Measurements from ENCODE around the gene TENM4. TPM values are rescaled to one million over a fixed set of nuclear protein-coding genes. Genes with fewer than 3 reads are reported as not detected.
"Not testable (repeated sequence)": the region's sequence is repeated elsewhere in the genome, so short reads cannot be mapped to it uniquely, and the experiment has no call there.

TENM4 gene
- total RNA-seq, 1 experiment from 2014 or later, result 25.0 TPM

- TF ChIP-seq, protein P1, sequence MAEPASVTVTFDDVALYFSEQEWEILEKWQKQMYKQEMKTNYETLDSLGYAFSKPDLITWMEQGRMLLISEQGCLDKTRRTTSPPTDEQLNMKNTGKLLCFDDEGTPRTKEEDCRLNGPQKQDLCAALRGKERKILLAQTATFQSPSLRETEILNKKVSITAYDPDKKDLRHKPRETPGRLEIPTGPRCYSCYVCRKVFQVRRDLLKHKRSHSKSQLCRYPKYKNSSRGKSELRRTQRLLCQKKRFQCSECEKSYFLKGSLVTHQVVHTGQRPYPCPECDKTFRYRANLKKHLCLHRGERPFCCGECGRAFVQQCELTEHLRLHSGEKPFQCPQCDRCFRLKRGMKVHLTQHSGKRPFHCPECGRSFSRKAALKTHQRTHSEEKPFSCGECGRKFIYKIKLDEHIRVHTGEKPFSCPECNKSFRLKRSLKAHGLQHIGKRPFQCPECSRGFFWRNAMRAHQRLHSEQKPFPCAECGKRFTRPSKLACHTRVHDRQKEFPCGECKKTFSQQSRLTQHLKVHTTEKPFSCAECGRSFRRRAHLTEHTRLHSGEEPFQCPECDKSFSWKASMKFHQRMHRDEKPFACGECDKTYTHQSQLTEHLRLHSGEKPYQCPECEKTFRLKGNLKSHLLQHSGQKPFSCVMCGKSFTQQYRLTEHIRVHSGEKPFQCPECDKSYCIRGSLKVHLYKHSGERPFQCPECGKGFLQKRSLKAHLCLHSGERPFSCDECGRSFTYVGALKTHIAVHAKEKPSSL (CRISPR knock-in tag; conservative IDR thresholded peaks at IDR 0.05), result no peak
- no peak for TF ChIP-seq KAT7 (CRISPR knock-in tag; IDR thresholded peaks at IDR 0.05; ENCODE audit: borderline replicate concordance)
- no peak for TF ChIP-seq FOXJ3 (CRISPR knock-in tag; IDR thresholded peaks at IDR 0.05; ENCODE audit: borderline replicate concordance)
These were observed 248.0 kb downstream of the TENM4 start (continued) for GRCh38 chr11:79192836-79193235.

GRCh38 chr11:79191716-79192115 lies 249.1 kb downstream of the TENM4 start:
- H3K27ac Mint-ChIP-seq; DNase-seq (ENCODE audit: low spot score); CTCF ChIA-PET; H3K27me3 Mint-ChIP-seq (ENCODE audit: low read depth); H3K4me3 Mint-ChIP-seq; POLR2A ChIA-PET; H3K4me1 Mint-ChIP-seq; ATAC-seq: not testable (repeated sequence)
- Mint-ChIP-seq H3K9me3 (peaks cover 44% of the 10 kb centered on the region), H3K36me3 (peaks cover 13% of the 10 kb centered on the region)

- H3K27me3 Mint-ChIP-seq (ENCODE audit: low read depth); ATAC-seq; H3K4me3 Mint-ChIP-seq; H3K27ac Mint-ChIP-seq; DNase-seq (ENCODE audit: low spot score); POLR2A ChIA-PET; CTCF ChIA-PET; H3K4me1 Mint-ChIP-seq: not testable (repeated sequence)
- H3K9me3 Mint-ChIP-seq, result peaks cover 40% of the 10 kb centered on the region
- peaks cover 13% of the 10 kb centered on the region for H3K36me3 Mint-ChIP-seq
These were observed 250.3 kb downstream of the TENM4 start for GRCh38 chr11:79190553-79190952.

DNA sequence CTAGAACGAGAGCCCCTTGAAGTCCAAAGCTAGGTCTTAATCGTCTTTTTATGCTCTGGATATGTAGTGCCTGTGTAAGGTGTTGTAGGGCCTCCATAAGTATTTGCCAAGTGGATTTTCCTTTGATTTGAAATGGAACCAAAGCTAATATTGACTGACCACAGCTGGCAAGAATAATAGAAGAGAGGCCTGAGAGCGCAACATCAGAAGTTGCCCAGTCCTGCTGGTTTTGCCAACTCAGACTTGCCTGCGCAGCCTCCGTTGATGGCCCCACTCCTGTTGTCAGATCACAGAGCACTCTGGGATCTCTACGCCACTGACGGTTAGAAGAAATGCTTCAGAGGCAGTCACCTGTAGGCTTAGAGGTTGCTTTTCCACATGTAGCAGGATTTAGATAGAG lies 251.2 kb downstream of the TENM4 start:
- ATAC-seq (no peak), DNase-seq (ENCODE audit: low spot score) (no peak)
- Mint-ChIP-seq H3K27me3 (ENCODE audit: low read depth) (peaks cover 3% of the 10 kb centered on the region), H3K36me3 (peaks cover 13% of the 10 kb centered on the region), H3K4me1 (no peaks in the 10 kb centered on the region), H3K27ac (no peak overlapping the region), H3K4me3 (no peak overlapping the region), H3K9me3 (peaks cover 37% of the 10 kb centered on the region)
- TF ChIP-seq ZNF671 (CRISPR knock-in tag; IDR thresholded peaks at IDR 0.05) (no peak), KAT7 (CRISPR knock-in tag; IDR thresholded peaks at IDR 0.05; ENCODE audit: borderline replicate concordance) (no peak)
- TF ChIP-seq, protein P2, sequence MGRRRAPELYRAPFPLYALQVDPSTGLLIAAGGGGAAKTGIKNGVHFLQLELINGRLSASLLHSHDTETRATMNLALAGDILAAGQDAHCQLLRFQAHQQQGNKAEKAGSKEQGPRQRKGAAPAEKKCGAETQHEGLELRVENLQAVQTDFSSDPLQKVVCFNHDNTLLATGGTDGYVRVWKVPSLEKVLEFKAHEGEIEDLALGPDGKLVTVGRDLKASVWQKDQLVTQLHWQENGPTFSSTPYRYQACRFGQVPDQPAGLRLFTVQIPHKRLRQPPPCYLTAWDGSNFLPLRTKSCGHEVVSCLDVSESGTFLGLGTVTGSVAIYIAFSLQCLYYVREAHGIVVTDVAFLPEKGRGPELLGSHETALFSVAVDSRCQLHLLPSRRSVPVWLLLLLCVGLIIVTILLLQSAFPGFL (CRISPR knock-in tag; IDR thresholded peaks at IDR 0.05; ENCODE audit: borderline replicate concordance), result no peak
- ChIA-PET CTCF (no interaction called here), POLR2A (no interaction called here)

- POLR2A ChIA-PET, result no interaction called here
- H3K36me3 Mint-ChIP-seq, result peaks cover 13% of the 10 kb centered on the region
- H3K4me1 Mint-ChIP-seq, result no peaks in the 10 kb centered on the region
- H3K9me3 Mint-ChIP-seq, result peaks cover 33% of the 10 kb centered on the region
- DNase-seq (ENCODE audit: low spot score) (no peak), ATAC-seq (no peak)
- no peak overlapping the region for H3K4me3 Mint-ChIP-seq
- CTCF ChIA-PET, result no interaction called here
- H3K27ac Mint-ChIP-seq, result no peak overlapping the region
- peaks cover 7% of the 10 kb centered on the region for H3K27me3 Mint-ChIP-seq (ENCODE audit: low read depth)
- TF ChIP-seq, protein P3, sequence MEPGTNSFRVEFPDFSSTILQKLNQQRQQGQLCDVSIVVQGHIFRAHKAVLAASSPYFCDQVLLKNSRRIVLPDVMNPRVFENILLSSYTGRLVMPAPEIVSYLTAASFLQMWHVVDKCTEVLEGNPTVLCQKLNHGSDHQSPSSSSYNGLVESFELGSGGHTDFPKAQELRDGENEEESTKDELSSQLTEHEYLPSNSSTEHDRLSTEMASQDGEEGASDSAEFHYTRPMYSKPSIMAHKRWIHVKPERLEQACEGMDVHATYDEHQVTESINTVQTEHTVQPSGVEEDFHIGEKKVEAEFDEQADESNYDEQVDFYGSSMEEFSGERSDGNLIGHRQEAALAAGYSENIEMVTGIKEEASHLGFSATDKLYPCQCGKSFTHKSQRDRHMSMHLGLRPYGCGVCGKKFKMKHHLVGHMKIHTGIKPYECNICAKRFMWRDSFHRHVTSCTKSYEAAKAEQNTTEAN (CRISPR knock-in tag; IDR thresholded peaks at IDR 0.05), result no peak
- no peak for TF ChIP-seq ZNF263 (CRISPR knock-in tag; IDR thresholded peaks at IDR 0.05; ENCODE audit: low read depth)
- no peak for TF ChIP-seq GTF2I (CRISPR knock-in tag; conservative IDR thresholded peaks at IDR 0.05)
- TF ChIP-seq RORB (CRISPR knock-in tag; IDR thresholded peaks at IDR 0.05), result no peak
- TF ChIP-seq, protein P4, sequence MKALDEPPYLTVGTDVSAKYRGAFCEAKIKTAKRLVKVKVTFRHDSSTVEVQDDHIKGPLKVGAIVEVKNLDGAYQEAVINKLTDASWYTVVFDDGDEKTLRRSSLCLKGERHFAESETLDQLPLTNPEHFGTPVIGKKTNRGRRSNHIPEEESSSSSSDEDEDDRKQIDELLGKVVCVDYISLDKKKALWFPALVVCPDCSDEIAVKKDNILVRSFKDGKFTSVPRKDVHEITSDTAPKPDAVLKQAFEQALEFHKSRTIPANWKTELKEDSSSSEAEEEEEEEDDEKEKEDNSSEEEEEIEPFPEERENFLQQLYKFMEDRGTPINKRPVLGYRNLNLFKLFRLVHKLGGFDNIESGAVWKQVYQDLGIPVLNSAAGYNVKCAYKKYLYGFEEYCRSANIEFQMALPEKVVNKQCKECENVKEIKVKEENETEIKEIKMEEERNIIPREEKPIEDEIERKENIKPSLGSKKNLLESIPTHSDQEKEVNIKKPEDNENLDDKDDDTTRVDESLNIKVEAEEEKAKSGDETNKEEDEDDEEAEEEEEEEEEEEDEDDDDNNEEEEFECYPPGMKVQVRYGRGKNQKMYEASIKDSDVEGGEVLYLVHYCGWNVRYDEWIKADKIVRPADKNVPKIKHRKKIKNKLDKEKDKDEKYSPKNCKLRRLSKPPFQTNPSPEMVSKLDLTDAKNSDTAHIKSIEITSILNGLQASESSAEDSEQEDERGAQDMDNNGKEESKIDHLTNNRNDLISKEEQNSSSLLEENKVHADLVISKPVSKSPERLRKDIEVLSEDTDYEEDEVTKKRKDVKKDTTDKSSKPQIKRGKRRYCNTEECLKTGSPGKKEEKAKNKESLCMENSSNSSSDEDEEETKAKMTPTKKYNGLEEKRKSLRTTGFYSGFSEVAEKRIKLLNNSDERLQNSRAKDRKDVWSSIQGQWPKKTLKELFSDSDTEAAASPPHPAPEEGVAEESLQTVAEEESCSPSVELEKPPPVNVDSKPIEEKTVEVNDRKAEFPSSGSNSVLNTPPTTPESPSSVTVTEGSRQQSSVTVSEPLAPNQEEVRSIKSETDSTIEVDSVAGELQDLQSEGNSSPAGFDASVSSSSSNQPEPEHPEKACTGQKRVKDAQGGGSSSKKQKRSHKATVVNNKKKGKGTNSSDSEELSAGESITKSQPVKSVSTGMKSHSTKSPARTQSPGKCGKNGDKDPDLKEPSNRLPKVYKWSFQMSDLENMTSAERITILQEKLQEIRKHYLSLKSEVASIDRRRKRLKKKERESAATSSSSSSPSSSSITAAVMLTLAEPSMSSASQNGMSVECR (CRISPR knock-in tag; IDR thresholded peaks at IDR 0.05; ENCODE audit: borderline replicate concordance), result no peak
- no peak for TF ChIP-seq SMAD3 (CRISPR knock-in tag; IDR thresholded peaks at IDR 0.05; ENCODE audit: borderline replicate concordance)
- TF ChIP-seq ZNF396 (CRISPR knock-in tag; IDR thresholded peaks at IDR 0.05; ENCODE audit: borderline replicate concordance), result no peak
- TF ChIP-seq, protein P5, sequence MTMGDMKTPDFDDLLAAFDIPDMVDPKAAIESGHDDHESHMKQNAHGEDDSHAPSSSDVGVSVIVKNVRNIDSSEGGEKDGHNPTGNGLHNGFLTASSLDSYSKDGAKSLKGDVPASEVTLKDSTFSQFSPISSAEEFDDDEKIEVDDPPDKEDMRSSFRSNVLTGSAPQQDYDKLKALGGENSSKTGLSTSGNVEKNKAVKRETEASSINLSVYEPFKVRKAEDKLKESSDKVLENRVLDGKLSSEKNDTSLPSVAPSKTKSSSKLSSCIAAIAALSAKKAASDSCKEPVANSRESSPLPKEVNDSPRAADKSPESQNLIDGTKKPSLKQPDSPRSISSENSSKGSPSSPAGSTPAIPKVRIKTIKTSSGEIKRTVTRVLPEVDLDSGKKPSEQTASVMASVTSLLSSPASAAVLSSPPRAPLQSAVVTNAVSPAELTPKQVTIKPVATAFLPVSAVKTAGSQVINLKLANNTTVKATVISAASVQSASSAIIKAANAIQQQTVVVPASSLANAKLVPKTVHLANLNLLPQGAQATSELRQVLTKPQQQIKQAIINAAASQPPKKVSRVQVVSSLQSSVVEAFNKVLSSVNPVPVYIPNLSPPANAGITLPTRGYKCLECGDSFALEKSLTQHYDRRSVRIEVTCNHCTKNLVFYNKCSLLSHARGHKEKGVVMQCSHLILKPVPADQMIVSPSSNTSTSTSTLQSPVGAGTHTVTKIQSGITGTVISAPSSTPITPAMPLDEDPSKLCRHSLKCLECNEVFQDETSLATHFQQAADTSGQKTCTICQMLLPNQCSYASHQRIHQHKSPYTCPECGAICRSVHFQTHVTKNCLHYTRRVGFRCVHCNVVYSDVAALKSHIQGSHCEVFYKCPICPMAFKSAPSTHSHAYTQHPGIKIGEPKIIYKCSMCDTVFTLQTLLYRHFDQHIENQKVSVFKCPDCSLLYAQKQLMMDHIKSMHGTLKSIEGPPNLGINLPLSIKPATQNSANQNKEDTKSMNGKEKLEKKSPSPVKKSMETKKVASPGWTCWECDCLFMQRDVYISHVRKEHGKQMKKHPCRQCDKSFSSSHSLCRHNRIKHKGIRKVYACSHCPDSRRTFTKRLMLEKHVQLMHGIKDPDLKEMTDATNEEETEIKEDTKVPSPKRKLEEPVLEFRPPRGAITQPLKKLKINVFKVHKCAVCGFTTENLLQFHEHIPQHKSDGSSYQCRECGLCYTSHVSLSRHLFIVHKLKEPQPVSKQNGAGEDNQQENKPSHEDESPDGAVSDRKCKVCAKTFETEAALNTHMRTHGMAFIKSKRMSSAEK (CRISPR knock-in tag; IDR thresholded peaks at IDR 0.05; ENCODE audit: borderline replicate concordance), result no peak
These were observed 251.8 kb downstream of the TENM4 start for GRCh38 chr11:79189055-79189454.

Data from WTC11 (cell line).